A549 (cell line): ENCODE results near the gene SKAP1. TPM values are rescaled to one million over a fixed set of nuclear protein-coding genes. Genes with fewer than 3 reads are reported as not detected.
"Not testable (repeated sequence)": the region's sequence is repeated elsewhere in the genome, so short reads cannot be mapped to it uniquely, and the experiment has no call there.

ENCODE experiments used
- ATAC-seq, 2 experiments: fragments of 200-7000 bp in 1 of 2; fragments of >200 bp in 1 of 2; cut with Nextera tagmentation in 1 of 2; cut with Tn5 transposase in 1 of 2; 3 replicates each; pipeline versions ENCODE4 v1.8.0 to v1.9.1; 2018 to 2020; ENCODE audit warnings: mild to moderate bottlenecking in 1 of 2, moderate library complexity in 1 of 2
- CTCF ChIA-PET: fragments of 300-600 bp; sonication (Branson Sonifier 250); formaldehyde crosslinking; extraction: SDS; loops from one replicate; lab custom pipeline; 2021; ENCODE audit warnings: antibody characterized with exemption, inconsistent platforms; lab: Yijun Ruan, JAX
- POLR2A ChIA-PET: fragments of 350-600 bp; formaldehyde crosslinking; extraction: SDS; loops from one replicate; lab custom pipeline; 2021; ENCODE audit warnings: antibody characterized with exemption, inconsistent platforms; lab: Yijun Ruan, JAX
- DNase-seq, 2 experiments: peaks; one replicate each; pipeline versions ENCODE4 v3.0.0 to v3.0.0-alpha.2; 2011 to 2016; ENCODE audit warnings: low read depth in 1 of 2, low spot score in 1 of 2
- FAIRE-seq: peaks from 2 replicates; lab custom pipeline; 2011; peaks lifted over from hg19 to GRCh38; lab: Jason Lieb, UNC
- H3K27ac ChIP-seq, 2 experiments: fragments of >200 bp; sonication (Bioruptor Twin); formaldehyde crosslinking; 3 replicates each; pipeline ENCODE4 v1.5.1; 2016 to 2017
- H3K4me1 ChIP-seq: fragments of >200 bp; sonication (Bioruptor Twin); formaldehyde crosslinking; 3 replicates; pipeline ENCODE4 v1.6.1; 2016
- H3K4me2 ChIP-seq: fragments of >200 bp; sonication (Bioruptor Twin); formaldehyde crosslinking; 3 replicates; pipeline ENCODE4 v1.6.1; 2016
- H3K4me3 ChIP-seq: fragments of >200 bp; sonication (Bioruptor Twin); formaldehyde crosslinking; 3 replicates; pipeline ENCODE4 v1.5.1; 2016
- H3K9me3 ChIP-seq: fragments of >200 bp; sonication (Bioruptor Twin); formaldehyde crosslinking; 3 replicates; pipeline ENCODE4 v1.6.1; 2016
- BHLHE40 ChIP-seq: IDR thresholded peaks from 2 replicates; pipeline ENCODE4 v1.6.1; 2012; ENCODE audit warnings: low read depth, low read length, inconsistent platforms
- CBX8 ChIP-seq: fragments of 200-600 bp; sonication (generic); IDR thresholded peaks from 2 replicates; pipeline ENCODE4 v1.6.1; 2016
- CEBPB ChIP-seq, 2 experiments: fragments of >200 bp in 1 of 2; sonication (Bioruptor Twin) in 1 of 2; formaldehyde crosslinking in 1 of 2; IDR thresholded peaks; 2 replicates each; pipeline ENCODE4 v1.6.1; 2012 to 2016
- CHD2 ChIP-seq: fragments of 150-350 bp; IDR thresholded peaks from 2 replicates; pipeline ENCODE4 v1.6.1; 2014; ENCODE audit warnings: low read length; ENCODE audit not compliant: partially characterized antibody
- CHD4 ChIP-seq: fragments of 200-600 bp; sonication (generic); IDR thresholded peaks from 2 replicates; pipeline ENCODE4 v1.6.1; 2016; ENCODE audit warnings: antibody characterized with exemption, mild to moderate bottlenecking, borderline replicate concordance
- EHF ChIP-seq: fragments of 250-450 bp; sonication (Bioruptor Pico); IDR thresholded peaks from 2 replicates; pipeline ENCODE4 v1.5.0; 2020; ENCODE audit warnings: mild to moderate bottlenecking
- ESRRA ChIP-seq: fragments of 150-350 bp; IDR thresholded peaks from 2 replicates; pipeline ENCODE4 v1.6.1; 2014; ENCODE audit warnings: mild to moderate bottlenecking, low read length, borderline replicate concordance
- FOSB ChIP-seq: fragments of 250-450 bp; sonication (Bioruptor Pico); IDR thresholded peaks from 2 replicates; pipeline ENCODE4 v1.5.0; 2020; ENCODE audit warnings: mild to moderate bottlenecking, moderate library complexity
- FOSL2 ChIP-seq, 2 experiments: fragments of 450-650 bp in 1 of 2; fragments of >200 bp in 1 of 2; sonication (Bioruptor Twin) in 1 of 2; formaldehyde crosslinking; IDR thresholded peaks; 2 replicates each; pipeline versions ENCODE4 v1.5.0 to v1.6.1; 2016 to 2020; ENCODE audit warnings: mild to moderate bottlenecking in 1 of 2, moderate library complexity in 1 of 2
- HOXA7 ChIP-seq: fragments of 250-450 bp; sonication (Bioruptor Pico); IDR thresholded peaks from 2 replicates; pipeline ENCODE4 v1.5.0; 2020; ENCODE audit warnings: mild to moderate bottlenecking, moderate library complexity
- JUN ChIP-seq, 2 experiments: fragments of >200 bp; sonication (Bioruptor Twin); formaldehyde crosslinking; IDR thresholded peaks; 2 replicates in 1 of 2; 3 replicates in 1 of 2; pipeline ENCODE4 v1.6.1; 2016 to 2017
- MYC ChIP-seq: IDR thresholded peaks from 2 replicates; pipeline ENCODE4 v1.6.1; 2012; ENCODE audit warnings: mild to moderate bottlenecking, inconsistent platforms, low read length, improper control_type of control experiment, borderline replicate concordance
- NPAS2 ChIP-seq: fragments of 250-450 bp; sonication (Bioruptor Pico); IDR thresholded peaks from 2 replicates; pipeline ENCODE4 v1.8.0; 2022; ENCODE audit warnings: mild to moderate bottlenecking, moderate library complexity, borderline replicate concordance
- RAD21 ChIP-seq, 2 experiments: fragments of >200 bp in 1 of 2; sonication (Bioruptor Twin) in 1 of 2; formaldehyde crosslinking in 1 of 2; IDR thresholded peaks in 1 of 2; conservative IDR thresholded peaks in 1 of 2; 2 replicates in 1 of 2; 3 replicates in 1 of 2; pipeline ENCODE4 v1.6.1; 2012 to 2018; ENCODE audit warnings: inconsistent platforms in 1 of 2
- RFX5 ChIP-seq: fragments of 450-650 bp; IDR thresholded peaks from 2 replicates; pipeline ENCODE4 v1.7.1; 2014; ENCODE audit warnings: antibody characterized with exemption, mild to moderate bottlenecking, moderate library complexity
- RNF2 ChIP-seq: fragments of 200-600 bp; sonication (generic); IDR thresholded peaks from 2 replicates; pipeline ENCODE4 v1.6.1; 2016; ENCODE audit warnings: low read depth, mild to moderate bottlenecking, antibody characterized with exemption, moderate library complexity, borderline replicate concordance
- SMC3 ChIP-seq: fragments of >200 bp; sonication (Bioruptor Twin); formaldehyde crosslinking; IDR thresholded peaks from 3 replicates; pipeline ENCODE4 v1.6.1; 2018; ENCODE audit warnings: inconsistent platforms
- SREBF2 ChIP-seq: fragments of 450-650 bp; IDR thresholded peaks from 2 replicates; pipeline ENCODE4 v1.6.1; 2014; ENCODE audit warnings: mild to moderate bottlenecking, moderate library complexity
- TP53 ChIP-seq: fragments of 250-450 bp; sonication (Bioruptor Pico); IDR thresholded peaks from 2 replicates; pipeline ENCODE4 v1.5.0; 2021; ENCODE audit warnings: mild to moderate bottlenecking, moderate library complexity
- ZC3H11A ChIP-seq: fragments of 450-650 bp; IDR thresholded peaks from 2 replicates; pipeline ENCODE4 v1.6.1; 2014; ENCODE audit warnings: antibody characterized with exemption, mild to moderate bottlenecking
- WGBS: methylation state at CpG from one replicate; pipeline ENCODE4 v1.1.6; 2017; ENCODE audit errors: missing lambda C conversion rate; 5-methylcytosine and 5-hydroxymethylcytosine counted together
- polyA plus RNA-seq, 4 experiments: library from polyadenylated mRNA; depleted of rRNA in 3 of 4; stranded (reverse); fragments of >200 nt; fragmentation: RNase III in 1 of 4; extraction: RNeasy Plus Mini Kit Qiagen cat#74134 plus additional on column Dnase treatment in 1 of 4; gene quantifications; 2 replicates in 3 of 4; 3 replicates in 1 of 4; pipeline ENCODE4 v1.2.3, GENCODE V29; 2011 to 2017
- TF ChIP-seq, protein P1 (sequence below): fragments of 250-450 bp; sonication (Bioruptor Pico); IDR thresholded peaks from 2 replicates; pipeline ENCODE4 v1.5.0; 2020; ENCODE audit warnings: low read depth, mild to moderate bottlenecking, moderate library complexity
- TF ChIP-seq, protein P2 (sequence below): fragments of >200 bp; sonication (Bioruptor Twin); formaldehyde crosslinking; IDR thresholded peaks from 2 replicates; pipeline ENCODE4 v1.6.1; 2016
- TF ChIP-seq, protein P3 (sequence below): IDR thresholded peaks from 2 replicates; pipeline ENCODE4 v1.6.1; 2012; ENCODE audit warnings: low read depth, borderline replicate concordance
- TF ChIP-seq, protein P4 (sequence below): fragments of 200-600 bp; sonication (generic); IDR thresholded peaks from 2 replicates; pipeline ENCODE4 v1.6.1; 2016; ENCODE audit warnings: antibody characterized with exemption, mild to moderate bottlenecking, moderate library complexity
- TF ChIP-seq, protein P5 (sequence below): fragments of 450-650 bp; IDR thresholded peaks from 2 replicates; pipeline ENCODE4 v1.6.1; 2014; ENCODE audit warnings: antibody characterized with exemption

Gene SKAP1
- polyA plus RNA-seq, 2 of the 4 experiments (the other 2 are of a cell fraction), result 0.14 to 0.78 TPM

DNA sequence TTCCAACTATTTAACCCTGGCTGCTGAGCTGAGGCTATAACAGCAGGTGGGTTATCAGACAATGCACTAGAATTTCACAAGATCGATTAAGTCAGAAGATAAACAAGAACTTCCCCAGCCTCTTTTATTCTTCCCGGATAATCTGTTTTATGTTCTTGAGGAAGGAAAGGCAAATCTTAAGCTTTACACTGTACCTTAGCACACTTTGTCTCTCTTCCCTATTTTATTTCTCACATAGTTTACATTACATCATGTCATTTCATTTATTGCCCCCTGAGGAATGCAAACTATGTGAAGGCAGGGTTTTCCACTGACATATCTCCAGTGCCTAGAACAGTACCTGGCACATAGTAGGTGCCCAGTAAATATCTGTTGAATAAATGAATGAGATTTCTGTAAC lies 139.6 kb downstream of the SKAP1 start:
- H3K27ac ChIP-seq, result no peak overlapping the region
- 1% methylated on average over 2 of the region's 2 CpGs for WGBS
- FAIRE-seq, result peak; percentile 67
- H3K4me1 ChIP-seq, result peaks cover 15% of the 10 kb centered on the region; the same call in 1 of the 3 replicates
- H3K4me2 ChIP-seq, result peak overlapping the region; percentile 3; the same call in 1 of the 3 replicates
- peak in 1 of 2 experiments; percentile 13 for DNase-seq
- POLR2A ChIA-PET, result no interaction called here
- no peak for TF ChIP-seq BHLHE40
- no peak for TF ChIP-seq ESRRA
- TF ChIP-seq RNF2, result no peak
- TF ChIP-seq, protein P1, sequence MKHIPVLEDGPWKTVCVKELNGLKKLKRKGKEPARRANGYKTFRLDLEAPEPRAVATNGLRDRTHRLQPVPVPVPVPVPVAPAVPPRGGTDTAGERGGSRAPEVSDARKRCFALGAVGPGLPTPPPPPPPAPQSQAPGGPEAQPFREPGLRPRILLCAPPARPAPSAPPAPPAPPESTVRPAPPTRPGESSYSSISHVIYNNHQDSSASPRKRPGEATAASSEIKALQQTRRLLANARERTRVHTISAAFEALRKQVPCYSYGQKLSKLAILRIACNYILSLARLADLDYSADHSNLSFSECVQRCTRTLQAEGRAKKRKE (CRISPR knock-in tag), result no peak
- no peak for TF ChIP-seq FOSL2 (IDR thresholded peaks at IDR 0.05)
- TF ChIP-seq FOSL2 (CRISPR knock-in tag; IDR thresholded peaks at IDR 0.05), result no peak
- TF ChIP-seq CBX8, result no peak
- no peak for TF ChIP-seq EHF (CRISPR knock-in tag)
- TF ChIP-seq FOSB (CRISPR knock-in tag), result no peak
- no peak for ATAC-seq
- H3K9me3 ChIP-seq, result no peaks in the 10 kb centered on the region
- CTCF ChIA-PET, result interaction anchor here (0.8 to 1.3 kb wide), 4 partner anchors 10 to 75 kb away, joined by 3 to 4 read pairs (median 3); no protein-coding TSS in a partner anchor
- H3K4me3 ChIP-seq, result no peak overlapping the region

DNA sequence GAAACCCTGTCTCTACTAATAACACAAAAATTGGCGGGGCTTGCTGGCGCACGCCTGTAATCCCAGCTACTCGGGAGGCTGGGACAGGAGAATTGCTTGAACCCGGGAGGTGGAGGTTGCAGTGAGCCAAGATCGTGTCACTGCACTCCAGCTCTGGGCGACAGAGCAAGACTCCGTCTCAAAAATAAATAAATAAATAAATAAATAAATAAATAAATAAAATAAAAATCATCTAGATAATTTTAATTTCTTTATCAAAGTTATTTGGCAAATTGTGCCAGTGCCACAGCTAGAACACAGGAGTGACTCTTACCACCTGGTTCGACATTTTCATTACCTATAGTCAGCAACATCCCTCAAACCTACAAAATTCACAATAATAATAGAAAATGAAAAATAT lies 143.1 kb downstream of the SKAP1 start:
- DNase-seq, ATAC-seq, POLR2A ChIA-PET, H3K27ac ChIP-seq, H3K9me3 ChIP-seq, H3K4me3 ChIP-seq, H3K4me2 ChIP-seq, FAIRE-seq: not testable (repeated sequence)
- peaks cover 14% of the 10 kb centered on the region; the same call in 1 of the 3 replicates for H3K4me1 ChIP-seq
- 91% methylated on average over 9 of the region's 9 CpGs for WGBS
- peak; percentile 66 for TF ChIP-seq ZC3H11A
- CTCF ChIA-PET, result interaction anchor here (0.8 to 1.9 kb wide), 4 partner anchors 21 to 71 kb away, joined by 3 to 6 read pairs (median 4); no protein-coding TSS in a partner anchor

DNA sequence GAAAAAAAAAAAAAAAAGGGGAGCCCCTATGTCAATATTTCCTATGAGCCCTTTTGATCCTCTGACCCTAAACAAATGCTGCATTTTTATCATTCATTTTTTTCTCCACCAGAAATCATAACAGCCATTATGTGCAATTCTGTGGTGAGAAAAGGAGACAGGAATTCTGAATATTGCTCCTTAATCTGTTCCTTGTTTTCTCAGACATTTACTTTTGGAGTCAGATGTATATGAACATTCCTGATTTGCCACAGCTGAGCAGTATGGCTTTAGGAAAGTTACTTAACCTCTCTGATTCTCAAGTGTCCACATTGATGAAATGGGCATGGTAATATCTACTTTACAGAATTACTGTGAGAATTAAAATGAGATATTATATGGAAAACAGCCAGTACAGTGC lies 144.4 kb downstream of the SKAP1 start:
- POLR2A ChIA-PET, result no interaction called here
- H3K9me3 ChIP-seq, result no peaks in the 10 kb centered on the region
- CTCF ChIA-PET, result interaction anchor here (1.9 kb wide), 1 partner anchor 26 kb away, joined by 4 read pairs; no protein-coding TSS in a partner anchor
- FAIRE-seq (peak; percentile 89), DNase-seq (no peak), ATAC-seq (no peak)
- H3K4me2 ChIP-seq, result no peak overlapping the region
- H3K4me3 ChIP-seq, result no peak overlapping the region
- peaks cover 12% of the 10 kb centered on the region; the same call in 1 of the 3 replicates for H3K4me1 ChIP-seq
- H3K27ac ChIP-seq, result no peak overlapping the region
- TF ChIP-seq CHD4 (no peak), EHF (CRISPR knock-in tag) (no peak), CHD2 (no peak), CBX8 (no peak), HOXA7 (CRISPR knock-in tag) (no peak), RAD21 (conservative IDR thresholded peaks at IDR 0.05 in 1 of 2, IDR thresholded peaks at IDR 0.05 in 1 of 2) (no peak), JUN (IDR thresholded peaks at IDR 0.05) (no peak), NPAS2 (CRISPR knock-in tag) (no peak), CEBPB (IDR thresholded peaks at IDR 0.05) (no peak), TP53 (CRISPR knock-in tag) (no peak), RFX5 (no peak), MYC (no peak), SREBF2 (no peak), SMC3 (no peak)
- TF ChIP-seq, protein P2, sequence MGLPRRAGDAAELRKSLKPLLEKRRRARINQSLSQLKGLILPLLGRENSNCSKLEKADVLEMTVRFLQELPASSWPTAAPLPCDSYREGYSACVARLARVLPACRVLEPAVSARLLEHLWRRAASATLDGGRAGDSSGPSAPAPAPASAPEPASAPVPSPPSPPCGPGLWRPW, result no peak
- TF ChIP-seq, protein P3, sequence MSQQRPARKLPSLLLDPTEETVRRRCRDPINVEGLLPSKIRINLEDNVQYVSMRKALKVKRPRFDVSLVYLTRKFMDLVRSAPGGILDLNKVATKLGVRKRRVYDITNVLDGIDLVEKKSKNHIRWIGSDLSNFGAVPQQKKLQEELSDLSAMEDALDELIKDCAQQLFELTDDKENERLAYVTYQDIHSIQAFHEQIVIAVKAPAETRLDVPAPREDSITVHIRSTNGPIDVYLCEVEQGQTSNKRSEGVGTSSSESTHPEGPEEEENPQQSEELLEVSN, result no peak
- TF ChIP-seq, protein P4, sequence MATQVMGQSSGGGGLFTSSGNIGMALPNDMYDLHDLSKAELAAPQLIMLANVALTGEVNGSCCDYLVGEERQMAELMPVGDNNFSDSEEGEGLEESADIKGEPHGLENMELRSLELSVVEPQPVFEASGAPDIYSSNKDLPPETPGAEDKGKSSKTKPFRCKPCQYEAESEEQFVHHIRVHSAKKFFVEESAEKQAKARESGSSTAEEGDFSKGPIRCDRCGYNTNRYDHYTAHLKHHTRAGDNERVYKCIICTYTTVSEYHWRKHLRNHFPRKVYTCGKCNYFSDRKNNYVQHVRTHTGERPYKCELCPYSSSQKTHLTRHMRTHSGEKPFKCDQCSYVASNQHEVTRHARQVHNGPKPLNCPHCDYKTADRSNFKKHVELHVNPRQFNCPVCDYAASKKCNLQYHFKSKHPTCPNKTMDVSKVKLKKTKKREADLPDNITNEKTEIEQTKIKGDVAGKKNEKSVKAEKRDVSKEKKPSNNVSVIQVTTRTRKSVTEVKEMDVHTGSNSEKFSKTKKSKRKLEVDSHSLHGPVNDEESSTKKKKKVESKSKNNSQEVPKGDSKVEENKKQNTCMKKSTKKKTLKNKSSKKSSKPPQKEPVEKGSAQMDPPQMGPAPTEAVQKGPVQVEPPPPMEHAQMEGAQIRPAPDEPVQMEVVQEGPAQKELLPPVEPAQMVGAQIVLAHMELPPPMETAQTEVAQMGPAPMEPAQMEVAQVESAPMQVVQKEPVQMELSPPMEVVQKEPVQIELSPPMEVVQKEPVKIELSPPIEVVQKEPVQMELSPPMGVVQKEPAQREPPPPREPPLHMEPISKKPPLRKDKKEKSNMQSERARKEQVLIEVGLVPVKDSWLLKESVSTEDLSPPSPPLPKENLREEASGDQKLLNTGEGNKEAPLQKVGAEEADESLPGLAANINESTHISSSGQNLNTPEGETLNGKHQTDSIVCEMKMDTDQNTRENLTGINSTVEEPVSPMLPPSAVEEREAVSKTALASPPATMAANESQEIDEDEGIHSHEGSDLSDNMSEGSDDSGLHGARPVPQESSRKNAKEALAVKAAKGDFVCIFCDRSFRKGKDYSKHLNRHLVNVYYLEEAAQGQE, result no peak
- TF ChIP-seq, protein P5, sequence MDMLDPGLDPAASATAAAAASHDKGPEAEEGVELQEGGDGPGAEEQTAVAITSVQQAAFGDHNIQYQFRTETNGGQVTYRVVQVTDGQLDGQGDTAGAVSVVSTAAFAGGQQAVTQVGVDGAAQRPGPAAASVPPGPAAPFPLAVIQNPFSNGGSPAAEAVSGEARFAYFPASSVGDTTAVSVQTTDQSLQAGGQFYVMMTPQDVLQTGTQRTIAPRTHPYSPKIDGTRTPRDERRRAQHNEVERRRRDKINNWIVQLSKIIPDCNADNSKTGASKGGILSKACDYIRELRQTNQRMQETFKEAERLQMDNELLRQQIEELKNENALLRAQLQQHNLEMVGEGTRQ, result no peak
- TF ChIP-seq, all 56 proteins: peak for 0
